ENCODE data around the gene MINDY4B.

MINDY4B gene

GRCh38 chr3:150905339-150905738, at the start of gene MINDY4B:
Gene MINDY4B (minus strand): TSS chr3:150905439. CDS start chr3:150905439, 0 bp downstream.
- no peak for DNase-seq

GRCh38 chr3:150951923-150952322, 46.7 kb upstream of the MINDY4B start:
- DNase-seq, result no peak

GRCh38 chr3:150945226-150946032, 40.2 kb upstream of the MINDY4B start:
- no peak for DNase-seq

- no peak for DNase-seq
Observed at GRCh38 chr3:150942221-150942620, 37.0 kb upstream of the MINDY4B start.

GRCh38 chr3:150936693-150937092, 31.5 kb upstream of the MINDY4B start:
- no peak for DNase-seq

GRCh38 chr3:150933473-150933995, 28.3 kb upstream of the MINDY4B start:
- no peak for DNase-seq

- no peak for DNase-seq
Observed at GRCh38 chr3:150931745-150932144, 26.5 kb upstream of the MINDY4B start.

- no peak for DNase-seq
Observed at GRCh38 chr3:150930839-150931238, 25.6 kb upstream of the MINDY4B start.

DNA sequence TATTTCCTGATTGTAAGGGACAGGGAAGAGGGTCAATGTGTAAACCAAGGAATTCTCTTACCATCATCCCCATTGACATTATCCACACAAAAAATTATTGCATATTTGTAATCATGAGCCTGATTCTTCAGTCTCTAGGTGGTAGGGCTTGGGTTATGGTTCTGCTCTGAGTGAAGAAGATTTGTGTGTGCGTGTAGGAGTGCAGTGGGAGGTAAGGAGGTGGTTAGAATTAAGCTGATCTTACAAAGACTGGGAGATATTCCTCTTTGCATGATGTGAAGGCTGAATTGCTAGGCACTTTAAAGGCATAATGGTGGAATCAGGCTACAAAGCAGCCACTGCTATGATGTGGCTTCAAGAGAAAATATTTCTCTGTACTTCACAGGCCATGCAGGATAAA, 23.0 kb upstream of the MINDY4B start:
- DNase-seq, result no peak

DNA sequence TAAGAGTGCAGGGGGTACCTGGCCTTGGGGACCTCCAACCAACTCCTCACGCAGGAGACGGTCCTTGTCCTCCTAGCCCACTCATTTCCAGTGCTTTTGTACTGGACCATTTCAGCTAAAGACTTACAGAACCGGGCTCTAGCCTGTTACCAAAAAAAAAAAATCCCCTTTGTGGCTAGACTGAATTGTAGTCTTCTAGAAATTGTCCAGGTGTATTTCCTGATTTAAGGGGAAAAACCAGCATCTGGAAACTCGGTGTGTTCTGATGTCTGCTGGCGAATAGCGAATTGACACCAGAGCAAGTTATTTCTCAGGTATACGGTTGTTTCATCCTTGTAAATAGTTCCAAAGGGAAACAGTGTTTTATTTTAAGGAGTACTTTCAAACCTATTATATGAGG, 21.1 kb upstream of the MINDY4B start:
- no peak for DNase-seq

DNA sequence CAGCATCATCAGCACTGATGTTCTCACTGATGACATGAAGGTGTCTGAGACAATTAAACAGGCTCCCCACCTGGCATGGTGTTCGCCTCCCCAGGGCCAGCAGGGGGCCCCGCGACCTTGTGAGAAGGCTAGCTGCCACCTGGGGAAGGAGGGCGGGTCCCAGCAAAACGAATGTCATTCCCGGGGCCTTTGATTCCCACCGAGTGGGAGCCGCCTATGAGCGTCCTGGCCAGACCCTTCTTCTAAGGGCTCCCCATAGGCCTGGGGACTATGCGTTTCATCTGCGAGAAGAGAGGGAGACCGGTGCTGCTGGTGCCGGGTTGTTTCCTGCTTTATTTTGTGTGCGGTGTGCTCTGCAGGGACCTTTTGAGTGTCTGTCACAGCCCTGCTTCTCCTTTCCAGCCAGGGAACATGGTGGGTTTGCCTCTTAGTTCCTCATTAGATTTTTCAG, 20.5 kb upstream of the MINDY4B start:
- DNase-seq, result peak; percentile 54

- no peak for DNase-seq
Observed at GRCh38 chr3:150922611-150923010, 17.4 kb upstream of the MINDY4B start.

GRCh38 chr3:150921209-150921608, 16.0 kb upstream of the MINDY4B start:
- DNase-seq, result no peak

DNA sequence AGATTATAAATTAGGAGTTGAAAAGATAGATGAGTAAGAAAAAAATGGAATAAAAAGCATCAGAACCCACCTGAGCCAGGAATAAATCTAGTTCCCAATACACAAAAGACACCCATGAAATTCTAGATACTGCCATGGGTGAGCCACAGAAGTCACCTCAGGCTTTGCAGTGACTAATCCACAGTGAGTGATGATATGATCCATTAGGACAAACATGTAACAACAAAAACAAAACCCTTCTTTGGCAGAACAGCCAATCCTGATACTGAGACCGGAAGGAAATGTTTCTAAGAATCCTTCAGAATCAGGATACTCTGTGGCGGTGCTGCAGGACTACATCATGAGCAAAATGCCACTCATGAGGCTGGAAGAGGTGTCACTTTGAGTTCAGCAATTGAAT, 15.0 kb upstream of the MINDY4B start:
- no peak for DNase-seq

DNA sequence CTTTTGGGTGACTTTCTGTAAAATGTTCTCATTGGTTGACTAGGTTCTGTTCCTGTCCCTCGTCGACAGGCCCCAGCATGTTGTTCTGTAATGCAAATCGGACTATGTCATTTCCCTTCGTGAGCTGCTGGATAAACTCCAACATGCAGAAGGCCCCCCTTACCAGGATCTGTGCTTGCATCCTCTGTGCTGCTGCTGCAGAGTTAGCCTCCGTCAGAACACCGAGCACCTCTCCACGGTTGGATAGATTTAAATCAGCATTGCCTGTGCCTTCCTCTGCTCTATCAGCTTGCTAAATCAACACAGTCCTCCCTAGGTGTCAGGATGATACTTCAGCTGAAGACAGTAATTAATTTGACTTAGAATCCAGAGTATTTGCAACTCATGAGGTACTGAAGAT, 12.7 kb upstream of the MINDY4B start:
- no peak for DNase-seq

GRCh38 chr3:150913133-150913922, 8.1 kb upstream of the MINDY4B start:
- no peak for DNase-seq

GRCh38 chr3:150912501-150912900, 7.3 kb upstream of the MINDY4B start:
- no peak for DNase-seq

- DNase-seq, result no peak
Observed at GRCh38 chr3:150911771-150912170, 6.5 kb upstream of the MINDY4B start.

DNA sequence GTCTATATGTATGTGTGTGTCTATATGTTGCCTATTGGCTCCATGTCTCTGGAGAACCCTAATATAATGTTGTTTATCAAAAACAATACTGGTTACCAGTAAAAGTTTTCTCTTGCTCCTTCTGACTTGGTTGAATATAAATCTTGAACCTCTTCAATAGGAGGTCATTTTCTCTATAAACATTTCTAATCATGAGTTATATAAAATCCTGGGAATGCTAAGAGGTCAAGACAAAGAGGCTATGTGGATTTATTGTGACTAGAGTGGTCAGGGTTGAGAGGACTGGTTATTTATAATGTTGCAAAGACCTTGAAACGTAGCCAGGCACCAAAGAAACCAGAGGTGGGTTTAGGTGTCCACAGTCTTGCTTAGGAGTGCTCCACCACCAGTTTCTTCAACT, 1.2 kb upstream of the MINDY4B start:
- DNase-seq, result no peak

DNA sequence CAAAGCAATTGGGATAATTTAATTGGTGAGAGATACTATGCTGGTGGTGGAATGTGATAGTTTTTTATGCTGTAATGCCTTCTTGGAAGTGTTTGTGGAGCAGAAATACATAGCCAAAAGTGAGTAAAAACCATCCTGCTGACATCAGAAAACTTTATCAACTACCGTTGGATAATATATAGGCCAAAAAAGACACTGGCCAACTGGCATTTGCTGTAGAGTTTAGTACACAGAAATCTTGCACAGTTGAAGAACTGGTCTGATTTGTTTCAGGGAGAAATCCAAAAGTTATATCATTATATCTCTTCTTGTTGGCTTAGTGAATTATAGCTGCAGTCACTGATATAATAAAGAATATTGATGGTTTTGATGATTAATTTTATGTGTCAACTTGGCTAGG, 507 bp upstream of the MINDY4B start:
- DNase-seq, result no peak

DNA sequence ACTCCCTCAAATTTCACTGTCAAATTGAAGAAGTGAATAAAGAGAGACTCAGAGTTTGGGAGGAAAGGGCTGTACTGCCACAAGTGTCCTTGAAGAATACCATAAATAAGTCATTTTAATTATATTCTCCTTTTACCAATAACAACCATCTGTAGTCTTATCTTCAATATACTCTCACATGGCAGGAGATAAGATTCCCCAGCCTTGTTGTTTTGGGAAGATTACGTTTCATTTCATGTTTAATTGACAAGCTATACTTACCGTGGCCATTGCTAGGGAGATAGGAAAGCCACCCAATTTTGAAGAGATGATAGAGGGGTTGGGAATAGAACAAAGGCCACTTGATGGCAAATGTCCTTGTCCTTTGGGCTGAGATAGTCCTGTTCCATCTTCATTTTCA, 2.3 kb downstream of the MINDY4B start:
- no peak for DNase-seq

- DNase-seq, result no peak
Observed at GRCh38 chr3:150901793-150902192, 3.4 kb downstream of the MINDY4B start.

DNA sequence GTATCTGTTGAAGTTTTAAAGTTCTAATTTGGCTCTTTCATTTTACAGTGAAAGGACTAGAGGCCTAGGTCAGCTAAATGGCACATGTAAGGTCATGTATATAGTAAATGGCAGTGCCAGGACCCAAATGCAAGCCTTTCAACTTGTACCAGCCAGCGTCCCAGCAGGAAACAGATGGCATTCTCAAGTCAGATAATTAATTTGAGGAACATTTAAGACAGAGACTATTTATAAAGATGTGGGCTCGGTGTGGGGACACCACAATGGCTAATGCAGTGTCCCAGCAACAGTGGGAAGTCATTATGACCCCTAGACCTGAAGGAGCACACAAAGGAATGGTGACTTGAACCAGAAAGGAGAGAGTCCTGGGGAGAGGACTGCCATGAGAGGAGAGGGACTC, 6.1 kb downstream of the MINDY4B start:
- no peak for DNase-seq

All from activated naive CD4-positive, alpha-beta T cell treated with Interleukin-2 at 50 U/mL for 16 hours (primary cell).